ENCODE measurements around the gene ZNF792. TPM values are rescaled to one million over a fixed set of nuclear protein-coding genes. Genes with fewer than 3 reads are reported as not detected.

ZNF792 gene
- total and polyA plus RNA-seq, 4 donors: 2.0 to 17.2 (median 5.9) TPM

GRCh38 chr19:34943861-34944573, 20.0 kb downstream of the ZNF792 start:
- WGBS, 2 donors: 97 to 98% methylated on average over 13 of the region's 13 CpGs
- no peak overlapping the region for H3K27ac ChIP-seq (ENCODE audit: low read depth in 1 of 2, low read length in 1 of 2)
- H3K4me1 ChIP-seq (ENCODE audit: control insufficient read depth in 5 of 5, insufficient read depth in 5 of 5, low read length in 5 of 5): no peaks in the 10 kb centered on the region
- peaks cover 10 to 29% (median 20%) of the 10 kb centered on the region in 4 donors for H3K36me3 ChIP-seq (ENCODE audit: control insufficient read depth in 4 of 4, insufficient read depth in 4 of 4, low read length in 4 of 4)
- no peak for DNase-seq
- TF ChIP-seq, protein P1, sequence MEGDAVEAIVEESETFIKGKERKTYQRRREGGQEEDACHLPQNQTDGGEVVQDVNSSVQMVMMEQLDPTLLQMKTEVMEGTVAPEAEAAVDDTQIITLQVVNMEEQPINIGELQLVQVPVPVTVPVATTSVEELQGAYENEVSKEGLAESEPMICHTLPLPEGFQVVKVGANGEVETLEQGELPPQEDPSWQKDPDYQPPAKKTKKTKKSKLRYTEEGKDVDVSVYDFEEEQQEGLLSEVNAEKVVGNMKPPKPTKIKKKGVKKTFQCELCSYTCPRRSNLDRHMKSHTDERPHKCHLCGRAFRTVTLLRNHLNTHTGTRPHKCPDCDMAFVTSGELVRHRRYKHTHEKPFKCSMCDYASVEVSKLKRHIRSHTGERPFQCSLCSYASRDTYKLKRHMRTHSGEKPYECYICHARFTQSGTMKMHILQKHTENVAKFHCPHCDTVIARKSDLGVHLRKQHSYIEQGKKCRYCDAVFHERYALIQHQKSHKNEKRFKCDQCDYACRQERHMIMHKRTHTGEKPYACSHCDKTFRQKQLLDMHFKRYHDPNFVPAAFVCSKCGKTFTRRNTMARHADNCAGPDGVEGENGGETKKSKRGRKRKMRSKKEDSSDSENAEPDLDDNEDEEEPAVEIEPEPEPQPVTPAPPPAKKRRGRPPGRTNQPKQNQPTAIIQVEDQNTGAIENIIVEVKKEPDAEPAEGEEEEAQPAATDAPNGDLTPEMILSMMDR (IDR thresholded peaks at IDR 0.05; ENCODE audit: control extremely low read depth, extremely low read depth): no peak
- H3K9ac ChIP-seq (ENCODE audit: insufficient read depth in 1 of 2, low read length in 2 of 2): no peak overlapping the region
- H3K9me3 ChIP-seq (ENCODE audit: control insufficient read depth in 4 of 4, insufficient read depth in 3 of 4, low read length in 3 of 4): peaks cover 6 to 31% (median 17%) of the 10 kb centered on the region in 4 donors
- H3K27me3 ChIP-seq (ENCODE audit: control insufficient read depth in 3 of 3, insufficient read depth in 3 of 3, low read length in 2 of 3): no peaks in the 10 kb centered on the region
- no peak for ATAC-seq (ENCODE audit: insufficient read depth, low FRiP score)
- no peak overlapping the region for H3K4me3 ChIP-seq

DNA sequence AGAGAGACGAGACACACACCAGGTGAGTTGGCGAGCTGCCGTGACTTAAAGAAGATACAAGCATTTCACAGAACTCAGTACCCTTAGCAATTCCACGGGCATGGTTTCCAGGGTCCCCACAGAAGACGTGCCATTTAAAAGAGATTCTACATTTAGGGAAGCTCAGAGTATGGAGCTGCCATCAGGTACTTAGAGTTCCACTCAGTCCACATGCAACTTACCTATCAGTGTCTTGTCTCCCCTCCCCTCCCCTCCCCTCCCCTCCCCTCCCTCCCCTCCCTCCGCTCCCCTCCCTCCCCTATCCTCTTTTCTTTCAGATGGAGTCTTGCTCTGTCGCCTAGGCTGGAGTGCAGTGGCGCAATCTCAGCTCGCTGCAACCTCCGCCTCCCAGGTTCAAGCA, 25.1 kb downstream of the ZNF792 start:
- ATAC-seq (ENCODE audit: insufficient read depth, low FRiP score) (no peak), DNase-seq (no peak)
- H3K27me3 ChIP-seq (ENCODE audit: control insufficient read depth in 3 of 3, insufficient read depth in 3 of 3, low read length in 2 of 3): no peaks in the 10 kb centered on the region
- TF ChIP-seq, protein P1 (IDR thresholded peaks at IDR 0.05; ENCODE audit: control extremely low read depth, extremely low read depth): no peak
- no peak overlapping the region for H3K9ac ChIP-seq (ENCODE audit: insufficient read depth in 1 of 2, low read length in 2 of 2)
- peaks cover 3 to 13% (median 7%) of the 10 kb centered on the region in 4 donors for H3K9me3 ChIP-seq (ENCODE audit: control insufficient read depth in 4 of 4, insufficient read depth in 3 of 4, low read length in 3 of 4)
- WGBS, 2 donors: 83 to 94% methylated on average over 8 to 9 of the region's 10 CpGs
- peaks cover 8 to 32% (median 12%) of the 10 kb centered on the region in 4 donors for H3K36me3 ChIP-seq (ENCODE audit: control insufficient read depth in 4 of 4, insufficient read depth in 4 of 4, low read length in 4 of 4)
- H3K4me1 ChIP-seq (ENCODE audit: control insufficient read depth in 5 of 5, insufficient read depth in 5 of 5, low read length in 5 of 5): no peaks in the 10 kb centered on the region
- no peak overlapping the region for H3K4me3 ChIP-seq
- H3K27ac ChIP-seq (ENCODE audit: low read depth in 1 of 2, low read length in 1 of 2): no peak overlapping the region

GRCh38 chr19:34936184-34936583, 27.8 kb downstream of the ZNF792 start:
- H3K9me3 ChIP-seq (ENCODE audit: control insufficient read depth in 4 of 4, insufficient read depth in 3 of 4, low read length in 3 of 4): peaks cover 0 to 2% (median under 1%) of the 10 kb centered on the region in 4 donors
- peaks cover 5 to 32% (median 7%) of the 10 kb centered on the region in 4 donors for H3K36me3 ChIP-seq (ENCODE audit: control insufficient read depth in 4 of 4, insufficient read depth in 4 of 4, low read length in 4 of 4)
- H3K9ac ChIP-seq (ENCODE audit: insufficient read depth in 1 of 2, low read length in 2 of 2): no peak overlapping the region
- H3K4me1 ChIP-seq (ENCODE audit: control insufficient read depth in 5 of 5, insufficient read depth in 5 of 5, low read length in 5 of 5): no peaks in the 10 kb centered on the region
- 100% methylated on average over 4 of the region's 4 CpGs for WGBS, 2 donors
- H3K27me3 ChIP-seq (ENCODE audit: control insufficient read depth in 3 of 3, insufficient read depth in 3 of 3, low read length in 2 of 3): no peaks in the 10 kb centered on the region
- DNase-seq (no peak), ATAC-seq (ENCODE audit: insufficient read depth, low FRiP score) (no peak)
- TF ChIP-seq, protein P1 (IDR thresholded peaks at IDR 0.05; ENCODE audit: control extremely low read depth, extremely low read depth): no peak
- H3K27ac ChIP-seq (ENCODE audit: low read depth in 1 of 2, low read length in 1 of 2): no peak overlapping the region
- no peak overlapping the region for H3K4me3 ChIP-seq
